PC-9 (cell line): ENCODE results near the gene SCLY.

Experiments used
- EZH2 ChIP-seq: fragments of 200-600 bp; sonication (generic); IDR thresholded peaks from 2 replicates; pipeline ENCODE4 v1.8.0; 2017; ENCODE audit warnings: antibody characterized with exemption, low read depth
- TF ChIP-seq, protein P1 (sequence below): fragments of 200-600 bp; sonication (generic); conservative IDR thresholded peaks from 2 replicates; pipeline ENCODE4 v1.6.1; 2017; ENCODE audit warnings: mixed run types, antibody characterized with exemption, mild to moderate bottlenecking, moderate library complexity

DNA sequence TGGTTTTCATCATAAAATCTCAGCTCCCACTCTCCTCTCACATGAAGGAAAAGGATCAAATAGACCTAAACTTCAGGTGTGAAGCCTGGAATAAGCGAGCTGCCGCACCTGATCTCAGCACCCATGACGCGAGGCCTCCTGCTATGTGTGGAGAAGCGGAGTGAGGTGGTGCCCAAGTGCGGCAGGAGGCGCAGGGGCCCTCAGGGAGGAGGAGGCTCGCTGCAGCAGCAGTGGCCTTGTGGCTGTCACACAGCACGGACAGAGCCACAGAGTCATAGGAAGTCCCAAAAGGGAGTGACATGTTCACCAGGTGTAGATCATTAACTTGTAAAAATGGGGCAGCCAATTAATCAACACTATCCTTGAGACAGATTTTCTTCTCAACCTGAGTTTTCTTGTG lies 9.1 kb downstream of the SCLY start:
- TF ChIP-seq, protein P1, sequence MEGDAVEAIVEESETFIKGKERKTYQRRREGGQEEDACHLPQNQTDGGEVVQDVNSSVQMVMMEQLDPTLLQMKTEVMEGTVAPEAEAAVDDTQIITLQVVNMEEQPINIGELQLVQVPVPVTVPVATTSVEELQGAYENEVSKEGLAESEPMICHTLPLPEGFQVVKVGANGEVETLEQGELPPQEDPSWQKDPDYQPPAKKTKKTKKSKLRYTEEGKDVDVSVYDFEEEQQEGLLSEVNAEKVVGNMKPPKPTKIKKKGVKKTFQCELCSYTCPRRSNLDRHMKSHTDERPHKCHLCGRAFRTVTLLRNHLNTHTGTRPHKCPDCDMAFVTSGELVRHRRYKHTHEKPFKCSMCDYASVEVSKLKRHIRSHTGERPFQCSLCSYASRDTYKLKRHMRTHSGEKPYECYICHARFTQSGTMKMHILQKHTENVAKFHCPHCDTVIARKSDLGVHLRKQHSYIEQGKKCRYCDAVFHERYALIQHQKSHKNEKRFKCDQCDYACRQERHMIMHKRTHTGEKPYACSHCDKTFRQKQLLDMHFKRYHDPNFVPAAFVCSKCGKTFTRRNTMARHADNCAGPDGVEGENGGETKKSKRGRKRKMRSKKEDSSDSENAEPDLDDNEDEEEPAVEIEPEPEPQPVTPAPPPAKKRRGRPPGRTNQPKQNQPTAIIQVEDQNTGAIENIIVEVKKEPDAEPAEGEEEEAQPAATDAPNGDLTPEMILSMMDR: no peak
- TF ChIP-seq EZH2: no peak
